Liver (tissue), 3 donors: Measurements from ENCODE around the gene INO80D.

Experiments used
- EGR1 ChIP-seq, 2 donors: IDR thresholded peaks; 2 replicates each; pipeline ENCODE4 v1.6.1; 2016 to 2018; ENCODE audit warnings: antibody characterized with exemption in 2 of 2, low read depth in 2 of 2
- RAD21 ChIP-seq, 2 donors: IDR thresholded peaks; 2 replicates each; pipeline ENCODE4 v1.6.1; 2016; ENCODE audit warnings: antibody characterized with exemption in 2 of 2, mild to moderate bottlenecking in 2 of 2
- TAF1 ChIP-seq: conservative IDR thresholded peaks from 2 replicates; pipeline ENCODE4 v1.6.1; 2016; ENCODE audit warnings: antibody characterized with exemption, mild to moderate bottlenecking
- ZBTB33 ChIP-seq: IDR thresholded peaks from 2 replicates; pipeline ENCODE4 v1.6.1; 2016; ENCODE audit warnings: antibody characterized with exemption
- TF ChIP-seq, protein P1 (sequence below): fragments of 150-350 bp; IDR thresholded peaks from 2 replicates; pipeline ENCODE4 v1.5.1; 2017; ENCODE audit warnings: improper control_type of control experiment, low read depth, low read length; ENCODE audit not compliant: missing input control
- TF ChIP-seq, protein P2 (sequence below): IDR thresholded peaks from 2 replicates; pipeline ENCODE4 v1.6.1; 2016; ENCODE audit warnings: antibody characterized with exemption
- donor health status: healthy.
- donor health status: healthy.

- no peak for TF ChIP-seq EGR1 (IDR thresholded peaks at IDR 0.05; ENCODE audit: low read depth in 2 of 2)
- TF ChIP-seq, protein P1, sequence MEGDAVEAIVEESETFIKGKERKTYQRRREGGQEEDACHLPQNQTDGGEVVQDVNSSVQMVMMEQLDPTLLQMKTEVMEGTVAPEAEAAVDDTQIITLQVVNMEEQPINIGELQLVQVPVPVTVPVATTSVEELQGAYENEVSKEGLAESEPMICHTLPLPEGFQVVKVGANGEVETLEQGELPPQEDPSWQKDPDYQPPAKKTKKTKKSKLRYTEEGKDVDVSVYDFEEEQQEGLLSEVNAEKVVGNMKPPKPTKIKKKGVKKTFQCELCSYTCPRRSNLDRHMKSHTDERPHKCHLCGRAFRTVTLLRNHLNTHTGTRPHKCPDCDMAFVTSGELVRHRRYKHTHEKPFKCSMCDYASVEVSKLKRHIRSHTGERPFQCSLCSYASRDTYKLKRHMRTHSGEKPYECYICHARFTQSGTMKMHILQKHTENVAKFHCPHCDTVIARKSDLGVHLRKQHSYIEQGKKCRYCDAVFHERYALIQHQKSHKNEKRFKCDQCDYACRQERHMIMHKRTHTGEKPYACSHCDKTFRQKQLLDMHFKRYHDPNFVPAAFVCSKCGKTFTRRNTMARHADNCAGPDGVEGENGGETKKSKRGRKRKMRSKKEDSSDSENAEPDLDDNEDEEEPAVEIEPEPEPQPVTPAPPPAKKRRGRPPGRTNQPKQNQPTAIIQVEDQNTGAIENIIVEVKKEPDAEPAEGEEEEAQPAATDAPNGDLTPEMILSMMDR: peak; percentile 96
- TF ChIP-seq, protein P2, sequence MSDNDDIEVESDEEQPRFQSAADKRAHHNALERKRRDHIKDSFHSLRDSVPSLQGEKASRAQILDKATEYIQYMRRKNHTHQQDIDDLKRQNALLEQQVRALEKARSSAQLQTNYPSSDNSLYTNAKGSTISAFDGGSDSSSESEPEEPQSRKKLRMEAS: no peak
- no peak for TF ChIP-seq TAF1
- peak; percentile 99 for TF ChIP-seq RAD21 (IDR thresholded peaks at IDR 0.05)
- TF ChIP-seq ZBTB33: no peak
These were observed 138.1 kb downstream of the INO80D start for GRCh38 chr2:205947621-205948495.
